Hypothalamus (tissue), 51 donors: Measurements from ENCODE around the gene CC2D1B.

Source experiments
- DNase-seq, 51 donors: peaks; one replicate each; lab custom pipeline; 2025; lab: John Stamatoyannopoulos, UW

CC2D1B gene

DNA sequence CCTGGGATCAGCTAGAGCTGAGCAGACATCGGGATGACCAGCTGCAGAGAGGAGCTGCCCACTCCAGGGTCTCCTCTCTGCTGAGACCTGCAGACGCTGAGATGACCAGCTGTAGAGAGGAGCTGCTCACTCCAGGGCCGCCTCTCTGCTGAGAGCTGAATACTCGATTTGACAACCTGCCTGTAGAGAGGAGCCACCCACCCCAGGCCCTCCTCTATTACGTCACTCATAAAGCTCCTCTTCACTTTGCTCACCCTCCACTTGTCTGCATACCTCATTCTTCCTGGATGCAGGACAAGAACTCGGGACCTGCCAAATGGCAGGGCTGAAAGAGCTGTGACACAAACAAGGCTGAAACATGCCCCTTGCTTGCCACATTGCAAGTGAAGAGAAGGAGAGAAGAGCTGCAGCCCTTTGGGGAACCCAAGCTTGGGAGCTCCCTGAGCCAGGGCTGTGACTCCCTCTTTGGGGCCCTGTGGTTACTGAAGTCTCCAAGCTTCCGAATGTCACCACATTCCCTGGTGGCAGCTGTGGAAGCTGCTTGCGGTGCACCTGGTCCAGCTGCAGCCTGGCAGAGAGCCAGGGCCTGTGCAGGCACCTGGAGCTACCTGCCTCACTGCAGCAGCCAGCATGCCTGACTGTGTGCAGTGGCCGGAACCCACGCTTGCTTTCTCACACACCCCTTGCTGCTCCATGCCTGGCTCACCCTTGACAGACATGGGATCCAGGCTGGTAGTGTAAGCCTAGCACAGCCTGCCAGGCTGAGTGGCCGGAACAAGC, 59.6 kb downstream of the CC2D1B start:
- no peak for DNase-seq

- DNase-seq: no peak
Observed at GRCh38 chr1:52305417-52306226, 60.4 kb downstream of the CC2D1B start.
